K562 (cell line): ENCODE results near the gene RRBP1. TPM values are rescaled to one million over a fixed set of nuclear protein-coding genes. Genes with fewer than 3 reads are reported as not detected.

Source experiments
- HMGXB4 ChIP-seq: sonication (generic); formaldehyde crosslinking; IDR thresholded peaks from 2 replicates; pipeline ENCODE4 v1.8.1; 2023; ENCODE audit warnings: mild to moderate bottlenecking, missing genetic modification reagents
- JUND ChIP-seq, 2 experiments: IDR thresholded peaks; 2 replicates in 1 of 2; 3 replicates in 1 of 2; pipeline ENCODE4 v1.6.1; 2011; ENCODE audit warnings: borderline replicate concordance in 2 of 2, low read depth in 2 of 2, low read length in 2 of 2, improper control_type of control experiment in 1 of 2, missing biosample characterization in 1 of 2, missing genetic modification characterization in 1 of 2, missing genetic modification reagents in 1 of 2
- KLF13 ChIP-seq: fragments of 450-650 bp; IDR thresholded peaks from 2 replicates; pipeline ENCODE4 v1.6.1; 2016; ENCODE audit warnings: missing genetic modification characterization, low read depth, mild to moderate bottlenecking, missing compliant biosample characterization, moderate library complexity, borderline replicate concordance
- POLR3G ChIP-seq: IDR thresholded peaks from 2 replicates; pipeline ENCODE4 v1.6.1; 2011; ENCODE audit not compliant: insufficient read length, insufficient replicate concordance; ENCODE audit errors: extremely low read depth
- ZBTB40 ChIP-seq, 2 experiments: fragments of 450-650 bp in 1 of 2; sonication (generic) in 1 of 2; formaldehyde crosslinking in 1 of 2; IDR thresholded peaks; 2 replicates each; pipeline versions ENCODE4 v1.7.1 to v1.9.0; 2016 to 2022; ENCODE audit warnings: inconsistent platforms in 1 of 2, mild to moderate bottlenecking in 1 of 2, missing genetic modification reagents in 1 of 2
- ZHX1 ChIP-seq: fragments of 150-350 bp; conservative IDR thresholded peaks from 2 replicates; pipeline ENCODE4 v1.6.1; 2014; ENCODE audit warnings: low read length
- ZNF217 ChIP-seq: sonication (generic); formaldehyde crosslinking; IDR thresholded peaks from 2 replicates; pipeline ENCODE4 v1.8.0; 2022; ENCODE audit warnings: mild to moderate bottlenecking, missing genetic modification reagents
- ZNF280A ChIP-seq: fragments of 450-650 bp; IDR thresholded peaks from 2 replicates; pipeline ENCODE4 v1.6.1; 2018; ENCODE audit warnings: mild to moderate bottlenecking, low read depth; ENCODE audit not compliant: partially characterized antibody
- polyA plus RNA-seq, 8 experiments: library from polyadenylated mRNA; depleted of rRNA in 4 of 8; stranded (reverse) in 5 of 8; unstranded in 3 of 8; fragments of >200 nt; fragmentation: Nextera tagmentation in 2 of 8; fragmentation: Illumina TruSeq in 1 of 8; extraction: Ambion mirVana in 2 of 8; extraction: Trizol in 1 of 8; gene quantifications; 2 replicates each; pipeline versions ENCODE4 v1.2.1 to v1.2.3, GENCODE V29; 2011 to 2014; ENCODE audit warnings: inconsistent platforms in 1 of 8, missing spikeins in 1 of 8
- total RNA-seq, 7 experiments: library from RNA; depleted of rRNA in 6 of 7; stranded (reverse); fragments of >200 nt in 6 of 7; fragmentation: Illumina TruSeq in 2 of 7; extraction: Trizol in 2 of 7; gene quantifications; 2 replicates each; pipeline versions ENCODE4 v1.2.1 to v1.2.3, GENCODE V29; 2011 to 2021; ENCODE audit warnings: low replicate concordance in 1 of 7

RRBP1 gene
- total and polyA plus RNA-seq, 9 of the 15 experiments (the other 6 are each of a cell fraction or from before 2014, with no cell fraction given) = 0.84 to 32.0 (median 17.6) TPM

GRCh38 chr20:17680836-17681725, 961 bp downstream of the RRBP1 start (continued):
- no peak for TF ChIP-seq ZBTB40 (IDR thresholded peaks at IDR 0.05)
- TF ChIP-seq ZBTB40 (CRISPR knock-in tag; IDR thresholded peaks at IDR 0.05) = no peak
- TF ChIP-seq KLF13 = no peak
- TF ChIP-seq ZNF280A = no peak
- TF ChIP-seq HMGXB4 = peak; percentile 1; the same call in 1 of the 2 replicates
- TF ChIP-seq ZHX1 = no peak
- no peak for TF ChIP-seq ZNF217 (CRISPR knock-in tag)
- no peak for TF ChIP-seq POLR3G
- no peak for TF ChIP-seq JUND (IDR thresholded peaks at IDR 0.05; ENCODE audit: borderline replicate concordance, low read depth, low read length)
- TF ChIP-seq JUND (tag; IDR thresholded peaks at IDR 0.05; ENCODE audit: borderline replicate concordance, low read depth, low read length) = no peak; the same call in 2 of the 3 replicates
